Neural crest cell (in vitro differentiated cells): Measurements from ENCODE around the gene SENP8. TPM values are rescaled to one million over a fixed set of nuclear protein-coding genes. Genes with fewer than 3 reads are reported as not detected.

Experiments
- DNase-seq: peaks from one replicate; pipeline ENCODE4 v3.0.0; 2021; ENCODE audit warnings: low read depth, mixed read lengths, low spot score
- H3K27ac Mint-ChIP-seq: one replicate; pipeline ENCODE4 v1.8.0; 2021; ENCODE audit warnings: mild to moderate bottlenecking, mixed read lengths; ENCODE audit not compliant: unreplicated experiment
- H3K27me3 Mint-ChIP-seq: 2 replicates; pipeline ENCODE4 v1.8.0; 2021; ENCODE audit warnings: low read depth, mild to moderate bottlenecking, mixed read lengths
- H3K36me3 Mint-ChIP-seq: 2 replicates; pipeline ENCODE4 v1.8.0; 2021; ENCODE audit warnings: low read depth, mild to moderate bottlenecking, mixed read lengths
- H3K4me1 Mint-ChIP-seq: 2 replicates; pipeline ENCODE4 v1.8.0; 2021; ENCODE audit warnings: mixed read lengths
- H3K4me3 Mint-ChIP-seq: one replicate; pipeline ENCODE4 v1.8.0; 2021; ENCODE audit warnings: mild to moderate bottlenecking, mixed read lengths
- H3K9me3 Mint-ChIP-seq: 2 replicates; pipeline ENCODE4 v1.8.0; 2021; ENCODE audit warnings: mixed read lengths
- CTCF ChIP-seq: fragments of 200-600 bp; sonication (generic); conservative IDR thresholded peaks from 2 replicates; pipeline ENCODE4 v1.5.0; 2021; ENCODE audit warnings: antibody characterized with exemption, mild to moderate bottlenecking
- total RNA-seq: library from RNA; stranded (reverse); gene quantifications from 2 replicates; pipeline ENCODE4 v1.2.1, GENCODE V29; 2021

The SENP8 gene
- total RNA-seq, 1 donor from 2014 or later, result 4.3 TPM

- Mint-ChIP-seq H3K9me3 (peaks cover 6% of the 10 kb centered on the region), H3K4me1 (no peaks in the 10 kb centered on the region), H3K4me3 (no peak overlapping the region), H3K27me3 (no peaks in the 10 kb centered on the region), H3K27ac (no peak overlapping the region), H3K36me3 (peaks cover 4% of the 10 kb centered on the region)
- DNase-seq, result no peak
- no peak for TF ChIP-seq CTCF
These were observed 40.3 kb upstream of the SENP8 start for GRCh38 chr15:72077950-72078349.

- TF ChIP-seq CTCF, result no peak
- H3K4me3 Mint-ChIP-seq, result no peak overlapping the region
- DNase-seq, result no peak
- no peaks in the 10 kb centered on the region for H3K27me3 Mint-ChIP-seq
- peaks cover 9% of the 10 kb centered on the region for H3K36me3 Mint-ChIP-seq
- H3K9me3 Mint-ChIP-seq, result peaks cover 12% of the 10 kb centered on the region
- H3K4me1 Mint-ChIP-seq, result no peaks in the 10 kb centered on the region
- H3K27ac Mint-ChIP-seq, result no peak overlapping the region
These were observed 39.3 kb upstream of the SENP8 start for GRCh38 chr15:72078887-72079286.

DNA sequence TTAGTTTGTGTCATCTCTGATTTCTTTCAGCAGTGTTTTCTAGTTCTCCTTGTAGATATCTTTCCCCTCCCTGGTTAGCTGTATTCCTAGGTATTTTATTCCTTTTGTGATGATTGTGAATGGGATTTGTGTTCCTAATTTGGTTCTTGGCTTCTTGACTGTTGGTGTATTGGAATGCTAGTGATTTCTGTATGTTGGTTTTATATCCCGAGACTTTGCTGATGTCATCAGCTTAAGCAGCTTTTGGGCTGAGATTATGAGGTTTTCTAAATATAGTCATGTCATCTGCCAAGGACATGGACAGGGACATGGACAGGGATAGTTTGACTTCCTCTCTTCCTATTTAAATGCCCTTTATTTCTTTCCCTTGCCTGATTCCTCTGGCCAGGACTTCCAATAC lies 36.0 kb upstream of the SENP8 start:
- Mint-ChIP-seq H3K27ac (no peak overlapping the region), H3K36me3 (peaks cover 20% of the 10 kb centered on the region), H3K4me3 (no peak overlapping the region), H3K9me3 (peaks cover 13% of the 10 kb centered on the region), H3K27me3 (no peaks in the 10 kb centered on the region), H3K4me1 (no peaks in the 10 kb centered on the region)
- no peak for TF ChIP-seq CTCF
- no peak for DNase-seq

DNA sequence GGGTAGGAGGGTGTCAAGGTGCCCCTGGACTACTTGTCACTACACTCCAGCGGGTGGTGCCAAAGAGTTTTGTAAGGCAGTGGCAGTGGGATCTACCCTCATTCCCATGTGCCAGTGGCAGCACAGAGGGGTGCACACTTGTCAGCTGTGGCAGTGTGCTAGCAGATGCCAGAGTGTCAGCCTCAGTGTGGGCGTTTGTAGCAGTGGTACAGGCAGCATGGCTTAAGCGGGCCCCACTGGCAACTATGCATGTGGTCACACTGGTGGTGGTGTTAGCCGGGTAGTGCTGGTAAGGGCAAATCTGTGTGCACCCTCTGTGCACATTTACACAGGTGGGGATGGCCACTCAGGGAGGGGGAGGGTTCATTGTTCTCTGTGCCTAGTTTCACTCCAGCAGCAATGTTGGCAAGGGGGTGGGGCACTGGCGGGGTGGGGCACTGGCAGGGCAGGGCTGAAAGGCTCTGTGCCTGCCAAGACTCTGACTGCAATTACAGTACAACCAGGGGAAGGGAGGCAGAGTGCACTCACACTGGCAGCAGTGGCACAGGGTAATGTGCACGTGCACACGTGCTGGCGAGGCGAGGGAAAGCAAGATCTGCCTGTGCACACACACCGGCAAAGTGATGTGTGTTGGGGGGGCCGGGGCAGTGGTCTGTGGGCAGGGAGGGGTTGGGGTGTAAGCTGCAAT lies 32.0 kb upstream of the SENP8 start:
- Mint-ChIP-seq H3K27ac (no peak overlapping the region), H3K4me3 (no peak overlapping the region), H3K9me3 (peaks cover 13% of the 10 kb centered on the region), H3K4me1 (no peaks in the 10 kb centered on the region), H3K36me3 (peaks cover 20% of the 10 kb centered on the region), H3K27me3 (no peaks in the 10 kb centered on the region)
- no peak for TF ChIP-seq CTCF
- DNase-seq, result no peak

GRCh38 chr15:72086920-72087648 lies 31.1 kb upstream of the SENP8 start:
- no peaks in the 10 kb centered on the region for H3K4me1 Mint-ChIP-seq
- H3K27me3 Mint-ChIP-seq, result no peaks in the 10 kb centered on the region

More at GRCh38 chr15:72086920-72087648, 31.1 kb upstream of the SENP8 start:
- H3K36me3 Mint-ChIP-seq, result peaks cover 20% of the 10 kb centered on the region
- H3K9me3 Mint-ChIP-seq, result peaks cover 13% of the 10 kb centered on the region
- no peak overlapping the region for H3K27ac Mint-ChIP-seq
- no peak overlapping the region for H3K4me3 Mint-ChIP-seq
- DNase-seq, result no peak
- TF ChIP-seq CTCF, result no peak
